Keratinocyte (primary cell): Measurements from ENCODE around the gene TPBGL.

Experiments
- EZH2 ChIP-seq: IDR thresholded peaks from one replicate; pipeline ENCODE4 v1.6.1; 2012; ENCODE audit warnings: inconsistent platforms, mild to moderate bottlenecking, low read length, moderate library complexity
- TF ChIP-seq, protein P1 (sequence below), 3 experiments: IDR thresholded peaks in 1 of 3; conservative IDR thresholded peaks in 1 of 3; optimal IDR thresholded peaks in 1 of 3; 2 replicates in 2 of 3; 3 replicates in 1 of 3; pipeline versions ENCODE3 to v1.5.1; 2011; ENCODE audit warnings: low read length in 3 of 3, mild to moderate bottlenecking in 3 of 3, moderate library complexity in 2 of 3, control low read depth in 1 of 3, inconsistent platforms in 1 of 3; ENCODE audit not compliant: insufficient read depth in 2 of 3; ENCODE audit errors: extremely low read depth in 1 of 3

DNA sequence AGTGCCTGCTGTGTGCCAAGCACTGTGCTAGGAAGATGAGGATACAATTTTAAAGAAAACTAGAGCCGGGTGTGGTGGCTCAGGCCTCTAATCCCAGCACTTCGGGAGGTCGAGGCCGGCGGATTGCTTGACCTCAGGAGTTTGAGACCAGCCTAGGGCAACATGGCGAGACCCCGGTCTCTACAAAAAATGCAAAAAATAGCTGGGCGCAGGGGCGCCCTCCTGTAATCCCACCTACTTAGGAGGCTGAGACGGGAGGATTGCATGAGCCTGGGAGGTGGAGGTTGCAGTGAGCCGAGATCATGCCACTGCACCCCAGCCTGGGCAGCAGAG, 8.3 kb downstream of the TPBGL start:
- TF ChIP-seq, protein P1, sequence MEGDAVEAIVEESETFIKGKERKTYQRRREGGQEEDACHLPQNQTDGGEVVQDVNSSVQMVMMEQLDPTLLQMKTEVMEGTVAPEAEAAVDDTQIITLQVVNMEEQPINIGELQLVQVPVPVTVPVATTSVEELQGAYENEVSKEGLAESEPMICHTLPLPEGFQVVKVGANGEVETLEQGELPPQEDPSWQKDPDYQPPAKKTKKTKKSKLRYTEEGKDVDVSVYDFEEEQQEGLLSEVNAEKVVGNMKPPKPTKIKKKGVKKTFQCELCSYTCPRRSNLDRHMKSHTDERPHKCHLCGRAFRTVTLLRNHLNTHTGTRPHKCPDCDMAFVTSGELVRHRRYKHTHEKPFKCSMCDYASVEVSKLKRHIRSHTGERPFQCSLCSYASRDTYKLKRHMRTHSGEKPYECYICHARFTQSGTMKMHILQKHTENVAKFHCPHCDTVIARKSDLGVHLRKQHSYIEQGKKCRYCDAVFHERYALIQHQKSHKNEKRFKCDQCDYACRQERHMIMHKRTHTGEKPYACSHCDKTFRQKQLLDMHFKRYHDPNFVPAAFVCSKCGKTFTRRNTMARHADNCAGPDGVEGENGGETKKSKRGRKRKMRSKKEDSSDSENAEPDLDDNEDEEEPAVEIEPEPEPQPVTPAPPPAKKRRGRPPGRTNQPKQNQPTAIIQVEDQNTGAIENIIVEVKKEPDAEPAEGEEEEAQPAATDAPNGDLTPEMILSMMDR (optimal IDR thresholded peaks at IDR 0.05 in 1 of 3, IDR thresholded peaks at IDR 0.05 in 1 of 3, conservative IDR thresholded peaks at IDR 0.05 in 1 of 3; ENCODE audit: extremely low read depth in 1 of 3, insufficient read depth in 2 of 3, low read length in 3 of 3), result no peak
- no peak for TF ChIP-seq EZH2
